ENCODE data around the gene ATP9A.
A peak's percentile ranks its signal among the peaks of the same experiment; 100 is the strongest.
"Not testable (repeated sequence)": the region's sequence is repeated elsewhere in the genome, so short reads cannot be mapped to it uniquely, and the experiment has no call there.

The ATP9A gene

DNA sequence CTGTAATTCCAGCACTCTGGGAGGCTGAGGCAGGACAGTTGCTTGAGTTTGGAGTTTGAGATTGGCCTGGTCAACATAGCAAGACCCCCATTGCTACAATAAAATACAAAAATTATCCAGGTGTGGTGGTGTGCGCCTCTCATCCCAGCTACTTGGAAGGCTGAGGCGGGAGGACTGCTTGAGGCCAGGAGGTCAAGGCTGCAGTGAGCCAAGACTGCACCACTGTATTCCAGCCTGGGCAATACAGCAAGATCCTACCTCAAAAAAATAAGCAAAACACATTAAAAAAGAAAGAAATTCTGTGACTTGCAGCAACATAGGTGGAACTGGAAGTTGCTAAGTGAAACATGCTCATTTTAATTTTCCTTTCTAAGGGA is 119.6 kb downstream of the ATP9A start:
- DNase-seq: no peak

DNA sequence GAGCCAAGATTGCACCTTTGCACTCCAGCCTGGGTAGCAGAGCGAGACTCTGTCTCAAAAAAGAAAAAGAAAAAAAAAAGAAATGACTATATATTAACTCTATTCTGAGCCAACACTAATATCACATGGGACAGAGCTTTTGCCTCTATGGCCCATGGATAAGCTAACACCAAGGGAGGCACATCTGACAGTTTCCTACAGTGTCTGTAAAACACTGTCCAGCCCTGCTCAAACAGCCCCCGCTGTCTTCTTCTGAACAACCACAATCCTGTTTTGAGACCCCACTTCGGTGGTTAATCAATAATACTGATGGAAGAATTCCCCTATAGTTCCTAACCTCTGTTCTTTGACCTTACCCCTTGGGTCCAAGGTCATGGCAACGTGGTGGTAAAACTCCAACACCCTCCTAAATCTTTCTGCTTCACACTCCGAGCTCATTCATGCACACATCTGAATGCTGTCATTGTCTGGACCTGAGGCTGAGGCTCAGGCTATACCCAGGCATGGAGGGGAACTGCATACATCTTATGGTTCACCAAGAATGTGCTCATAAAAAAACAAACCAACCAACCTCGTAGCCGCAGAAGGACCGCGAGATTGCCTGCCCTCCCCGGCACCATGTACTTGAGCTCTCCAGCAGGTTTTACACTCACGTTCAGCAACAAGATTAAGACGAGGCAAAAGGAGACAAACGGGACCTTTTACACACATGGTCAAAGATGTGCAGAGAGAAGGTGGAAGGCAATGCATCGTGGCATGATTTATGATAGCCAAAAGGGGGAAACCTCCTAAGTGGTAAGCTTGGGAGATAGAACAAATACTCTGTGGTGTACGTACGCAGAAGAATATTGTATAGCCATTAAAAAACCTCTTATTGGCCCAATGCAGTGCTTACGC is 120.3 kb downstream of the ATP9A start:
- DNase-seq: no peak

DNA sequence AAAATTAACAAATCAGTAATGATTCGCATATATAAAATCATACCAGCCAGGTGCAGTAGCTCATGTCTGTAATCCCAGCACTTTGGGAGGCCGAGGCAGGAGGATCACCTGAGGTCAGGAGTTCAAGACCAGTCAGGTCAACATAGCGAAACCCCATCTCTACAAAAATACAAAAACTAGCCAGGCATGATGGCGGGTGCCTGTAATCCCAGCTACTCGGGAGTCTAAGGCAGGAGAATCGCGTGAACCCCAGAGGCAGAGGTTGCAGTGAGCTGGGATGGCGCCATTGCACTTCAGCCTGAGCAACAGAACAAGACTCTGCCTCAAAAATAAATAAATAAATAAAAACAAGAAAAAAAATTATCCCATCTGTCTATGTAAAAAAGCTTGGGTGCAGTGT is 124.4 kb downstream of the ATP9A start:
- not testable (repeated sequence) for DNase-seq

DNA sequence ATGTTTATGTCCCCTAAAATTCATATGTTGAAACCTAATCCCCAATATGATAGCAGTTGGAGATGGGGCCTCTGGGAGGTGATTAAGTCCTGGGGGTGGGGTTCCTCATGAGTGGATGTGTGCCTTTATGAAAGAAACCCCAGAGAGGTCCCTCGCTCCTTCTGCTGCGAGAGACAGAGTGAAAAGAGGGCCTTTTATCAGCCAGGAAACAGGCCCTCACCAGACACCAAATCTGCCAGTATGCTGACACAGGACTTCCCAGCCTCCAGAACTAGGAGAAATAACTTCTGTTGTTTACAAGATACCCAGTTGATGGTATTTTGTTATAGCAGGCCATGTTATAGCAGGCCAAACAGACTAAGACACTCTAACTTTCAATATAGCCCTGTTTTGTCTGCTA is 124.8 kb downstream of the ATP9A start:
- DNase-seq: no peak

DNA sequence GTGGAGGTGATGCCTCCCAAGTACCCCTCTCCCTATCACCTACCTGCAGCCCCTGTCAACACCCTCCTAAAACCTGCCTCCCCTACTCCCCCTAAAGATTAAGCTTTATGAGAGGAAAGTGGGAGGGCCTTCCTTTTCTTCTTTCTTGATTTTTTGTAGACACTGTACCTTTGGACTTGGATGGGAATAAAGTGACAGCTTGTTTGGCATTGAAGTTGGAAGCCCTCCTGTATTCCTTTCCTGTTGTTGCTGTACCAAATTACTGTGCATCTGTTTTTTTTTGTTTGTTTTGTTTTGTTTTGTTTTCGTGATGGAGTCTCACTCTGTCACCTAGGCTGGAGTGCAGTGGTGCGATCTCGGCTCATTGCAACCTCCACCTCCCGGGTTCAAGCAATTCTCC is 126.3 kb downstream of the ATP9A start:
- DNase-seq: peak; percentile 9

DNA sequence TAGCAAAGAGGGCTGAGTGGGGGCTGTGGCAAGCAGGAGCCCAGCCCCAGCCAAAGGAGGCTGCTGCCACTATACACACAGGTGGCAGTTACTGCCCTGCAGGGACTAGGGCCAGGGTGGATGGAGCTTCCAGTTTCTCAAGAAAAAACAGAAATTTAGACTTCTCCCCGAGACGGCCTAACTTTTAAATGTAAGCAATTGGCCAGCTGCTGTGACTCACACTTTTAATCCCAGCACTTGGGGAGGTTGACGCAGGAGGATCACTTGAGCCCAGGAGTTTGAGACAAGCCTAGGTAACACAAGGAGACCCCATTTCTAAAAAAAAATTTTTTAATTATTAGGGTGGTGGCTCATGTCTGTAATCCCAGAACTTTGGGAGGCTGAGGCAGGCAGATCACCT is 127.4 kb downstream of the ATP9A start:
- DNase-seq: no peak

DNA sequence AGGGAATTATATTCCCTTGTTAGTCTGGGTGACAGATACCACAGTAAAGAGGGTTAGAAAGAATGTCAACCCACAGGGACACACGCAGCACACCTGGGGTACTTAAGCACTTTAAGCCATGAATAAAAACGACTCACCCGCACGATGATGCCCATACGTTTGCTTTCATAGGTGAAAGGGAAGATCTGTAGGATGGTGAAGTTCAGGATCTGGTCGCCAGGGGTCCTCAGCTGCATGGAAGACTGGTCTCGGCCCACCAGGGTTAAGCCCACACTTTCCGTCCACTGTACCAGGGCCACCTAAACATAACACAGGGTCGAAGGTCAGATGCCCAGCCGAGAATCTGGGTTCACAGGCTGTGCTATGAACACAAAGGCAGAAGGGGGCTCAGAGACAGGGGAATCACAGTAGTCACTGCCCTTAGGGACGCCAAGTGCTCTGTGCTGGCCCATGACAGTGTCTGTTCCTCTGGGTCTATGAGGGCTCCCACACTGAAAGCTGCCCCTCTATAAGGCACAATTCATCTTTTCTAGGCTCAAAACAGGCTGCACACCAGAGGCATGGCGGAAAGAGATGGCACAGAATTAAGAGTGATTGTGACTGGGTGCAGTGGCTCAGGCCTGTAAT is 128.9 kb downstream of the ATP9A start:
- no peak for DNase-seq

DNA sequence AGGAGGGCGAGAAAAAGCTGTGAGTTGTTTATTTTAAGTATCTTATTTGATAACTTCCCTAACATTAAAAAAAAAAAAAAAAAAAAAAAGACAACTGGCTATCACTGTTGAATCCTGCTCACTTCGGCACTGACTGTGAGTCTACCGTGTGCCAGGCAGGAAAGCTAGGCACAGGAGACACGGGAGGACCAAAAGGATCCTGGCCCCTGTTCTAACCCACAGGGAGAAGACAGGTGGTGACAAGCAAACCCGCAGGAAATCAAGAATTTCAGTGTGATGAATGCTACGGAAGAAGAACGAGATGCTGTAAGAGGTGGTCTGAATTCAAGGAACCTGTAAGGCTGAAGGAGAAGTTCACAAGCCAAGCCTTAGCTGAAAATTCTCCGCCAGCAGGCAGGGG is 130.9 kb downstream of the ATP9A start:
- DNase-seq: no peak

DNA sequence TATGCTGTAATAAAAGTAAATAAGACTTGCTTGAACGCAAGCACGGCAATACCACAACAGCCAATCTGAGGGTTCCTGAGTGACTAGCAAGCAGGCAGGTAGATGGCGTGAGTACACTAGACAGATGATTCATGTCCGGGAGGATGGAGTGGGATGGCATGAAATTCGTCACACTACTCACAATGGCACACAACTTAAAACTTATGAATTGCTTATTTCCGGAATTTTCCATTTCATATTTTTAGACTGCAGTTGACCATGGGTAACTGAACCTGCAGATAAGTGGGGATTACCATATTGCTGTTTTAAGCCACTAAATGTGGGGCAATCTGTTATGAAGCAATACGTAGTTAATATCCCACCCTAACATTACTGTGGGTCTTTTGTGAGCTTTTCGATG is 132.1 kb downstream of the ATP9A start:
- no peak for DNase-seq

DNA sequence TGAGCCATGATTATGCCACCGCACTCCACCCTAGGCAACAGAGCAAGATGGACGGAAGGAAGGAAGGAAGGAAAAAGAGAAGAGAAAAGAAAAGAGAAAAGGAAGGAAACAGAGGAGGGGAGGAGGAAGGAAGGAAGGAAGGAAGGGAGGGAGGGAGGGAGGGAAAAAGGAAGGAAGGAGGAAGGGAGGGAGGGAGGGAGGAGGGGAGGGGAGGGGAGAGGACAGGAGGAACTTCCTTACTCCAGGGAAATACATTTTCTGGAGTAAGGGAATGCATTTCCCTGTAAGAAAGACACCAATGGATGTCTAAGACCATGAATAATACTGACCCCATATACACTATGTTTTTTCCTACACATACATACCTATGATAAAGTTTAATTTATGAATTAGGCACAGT is 132.5 kb downstream of the ATP9A start:
- DNase-seq: no peak

DNA sequence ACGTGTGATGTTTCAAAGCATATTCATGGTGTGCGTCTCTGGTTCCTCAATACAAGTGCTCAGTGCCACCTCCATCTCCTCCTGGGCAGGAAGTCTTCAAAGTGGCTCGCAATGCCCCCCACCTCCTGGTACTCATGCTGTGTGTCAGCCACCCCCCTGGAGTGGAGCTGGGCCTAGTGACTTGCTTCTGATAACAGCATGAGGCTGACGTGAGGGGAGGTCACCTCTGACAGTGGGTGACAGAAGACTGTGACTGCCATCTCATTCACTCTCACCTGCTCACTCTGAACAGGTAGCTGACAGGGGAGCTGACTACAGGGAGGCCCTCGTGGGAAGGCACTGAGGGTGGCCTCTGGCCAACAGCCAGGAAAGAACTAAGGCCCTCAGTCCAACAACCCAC is 133.3 kb downstream of the ATP9A start:
- no peak for DNase-seq

DNA sequence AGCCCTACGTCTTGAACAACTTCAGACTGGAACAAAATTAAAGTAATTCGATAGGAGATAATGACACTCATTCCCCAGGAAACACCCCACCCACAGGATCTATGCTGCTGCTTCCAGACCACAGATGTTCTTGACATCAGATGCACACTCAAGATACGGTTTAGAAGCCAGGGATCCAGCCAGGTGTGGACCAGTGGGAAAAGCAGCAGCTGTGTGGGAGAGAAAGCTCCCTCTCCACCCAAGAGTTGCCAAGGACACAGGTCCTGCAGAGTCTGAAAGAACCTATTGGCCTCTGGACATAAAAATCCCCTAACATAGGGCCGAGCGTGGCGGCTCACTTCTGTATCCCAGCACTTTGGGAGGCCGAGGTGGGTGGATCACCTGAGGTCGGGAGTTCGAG is 133.9 kb downstream of the ATP9A start:
- no peak for DNase-seq

DNA sequence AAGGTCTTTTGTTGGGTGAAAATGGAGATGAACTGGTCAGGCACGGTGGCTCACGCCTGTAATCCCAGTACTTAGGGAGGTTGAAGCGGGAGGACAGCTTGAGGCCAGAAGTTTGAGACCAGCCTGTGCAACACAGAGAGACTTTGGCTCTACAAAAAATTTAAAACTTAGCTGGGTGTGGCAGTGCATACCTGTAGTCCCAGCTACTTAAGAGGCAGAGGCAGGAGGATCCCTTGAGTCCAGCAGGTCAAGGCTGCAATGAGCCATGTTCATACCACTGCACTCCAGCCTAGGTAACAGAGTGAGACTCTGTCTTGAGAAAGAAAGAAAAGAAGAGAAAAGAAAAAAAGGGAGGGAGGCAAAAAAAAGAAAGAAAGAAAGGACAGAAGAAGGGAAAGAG is 134.8 kb downstream of the ATP9A start:
- no peak for DNase-seq

DNA sequence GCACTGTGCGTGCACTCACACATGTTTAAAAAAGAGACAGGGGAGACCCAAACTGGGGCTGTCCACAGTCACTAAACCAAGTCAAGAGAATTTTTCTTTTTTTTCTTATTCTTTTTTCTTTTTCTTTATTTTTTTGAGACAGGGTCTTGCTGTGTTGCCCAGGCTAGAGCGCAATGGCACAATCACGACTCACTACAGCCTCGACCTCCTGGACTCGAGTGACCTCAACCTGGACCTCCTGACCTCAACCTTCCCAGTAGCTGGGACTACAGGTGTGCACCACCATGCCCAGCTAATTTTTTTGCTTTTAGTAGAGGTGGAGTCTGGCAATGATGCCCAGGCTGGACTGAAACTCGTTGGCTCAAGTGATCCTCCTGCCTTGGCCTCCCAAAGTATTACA is 136.2 kb downstream of the ATP9A start:
- DNase-seq: no peak

DNA sequence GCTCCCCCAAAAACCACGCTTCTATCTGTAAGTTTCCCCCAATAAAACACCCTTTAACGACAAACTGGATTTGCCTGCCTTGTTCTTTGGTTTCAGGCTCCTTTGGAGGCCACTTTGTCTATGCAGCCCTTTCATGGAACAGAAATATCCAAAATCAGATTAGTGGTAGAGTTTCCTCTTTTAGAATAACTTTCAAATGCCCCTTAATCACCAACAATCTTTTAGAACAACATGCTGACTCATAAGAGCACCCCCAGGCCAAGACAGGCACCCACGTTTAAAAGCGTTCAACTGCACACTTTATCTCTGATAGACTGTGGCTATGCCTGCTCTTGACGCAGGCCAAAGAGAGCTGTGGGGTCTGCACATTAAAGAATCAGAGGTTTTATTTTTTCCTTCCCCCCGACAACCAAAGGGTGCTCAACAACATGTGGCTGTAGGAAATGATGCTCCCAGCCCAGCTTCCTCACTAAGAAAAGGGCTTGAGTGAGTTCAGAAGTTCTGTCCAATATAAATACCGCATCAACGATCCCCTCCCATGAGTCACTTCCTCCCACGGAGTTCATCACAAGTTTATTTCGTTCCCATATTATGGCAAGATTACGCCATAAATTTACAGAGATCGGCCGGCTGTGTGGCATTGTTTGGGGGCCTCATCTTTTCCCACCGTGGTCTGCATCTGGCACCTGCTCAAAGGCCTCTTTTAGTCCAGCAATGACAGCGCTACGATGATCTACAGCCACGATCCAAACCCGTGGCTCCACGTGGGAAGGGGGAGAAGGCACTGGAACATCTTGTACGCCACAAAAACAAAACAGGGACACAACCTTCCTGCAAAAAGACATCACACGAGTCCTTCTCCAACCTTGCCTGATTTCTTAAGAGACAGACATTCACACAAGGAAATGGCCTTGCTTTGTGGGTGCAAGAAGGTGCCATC is 136.9 kb downstream of the ATP9A start:
- DNase-seq: no peak

DNA sequence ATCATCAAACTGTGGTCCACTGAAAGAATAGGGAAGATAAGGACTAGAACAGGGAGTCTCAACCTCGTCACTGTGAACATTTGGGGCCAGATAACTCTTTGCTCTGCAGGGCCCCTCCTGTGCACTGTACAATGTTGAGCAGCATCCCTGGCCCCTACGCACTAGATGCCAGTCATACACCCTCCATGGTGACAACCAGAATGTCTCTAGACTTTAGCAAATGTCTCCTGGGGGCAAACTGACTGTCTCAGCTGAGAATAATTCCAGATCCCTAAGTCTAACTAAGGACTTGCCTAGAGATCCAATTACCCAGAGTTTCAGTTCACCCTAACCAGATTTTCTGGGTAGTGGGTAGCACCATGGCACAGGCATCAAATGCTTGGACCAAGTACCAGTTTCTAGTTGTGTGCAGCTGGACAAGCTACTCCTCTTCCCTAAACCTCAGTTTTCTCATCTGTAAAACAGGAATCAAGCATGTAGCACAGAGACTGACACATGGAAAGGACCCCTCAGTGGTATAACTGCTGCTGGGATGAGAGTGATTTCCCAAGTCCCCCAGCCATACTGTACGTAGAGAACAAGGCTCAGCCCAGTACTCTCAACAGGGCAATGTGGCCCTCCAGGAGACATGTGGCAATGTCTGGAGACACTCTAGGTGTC is 138.7 kb downstream of the ATP9A start:
- no peak for DNase-seq

DNA sequence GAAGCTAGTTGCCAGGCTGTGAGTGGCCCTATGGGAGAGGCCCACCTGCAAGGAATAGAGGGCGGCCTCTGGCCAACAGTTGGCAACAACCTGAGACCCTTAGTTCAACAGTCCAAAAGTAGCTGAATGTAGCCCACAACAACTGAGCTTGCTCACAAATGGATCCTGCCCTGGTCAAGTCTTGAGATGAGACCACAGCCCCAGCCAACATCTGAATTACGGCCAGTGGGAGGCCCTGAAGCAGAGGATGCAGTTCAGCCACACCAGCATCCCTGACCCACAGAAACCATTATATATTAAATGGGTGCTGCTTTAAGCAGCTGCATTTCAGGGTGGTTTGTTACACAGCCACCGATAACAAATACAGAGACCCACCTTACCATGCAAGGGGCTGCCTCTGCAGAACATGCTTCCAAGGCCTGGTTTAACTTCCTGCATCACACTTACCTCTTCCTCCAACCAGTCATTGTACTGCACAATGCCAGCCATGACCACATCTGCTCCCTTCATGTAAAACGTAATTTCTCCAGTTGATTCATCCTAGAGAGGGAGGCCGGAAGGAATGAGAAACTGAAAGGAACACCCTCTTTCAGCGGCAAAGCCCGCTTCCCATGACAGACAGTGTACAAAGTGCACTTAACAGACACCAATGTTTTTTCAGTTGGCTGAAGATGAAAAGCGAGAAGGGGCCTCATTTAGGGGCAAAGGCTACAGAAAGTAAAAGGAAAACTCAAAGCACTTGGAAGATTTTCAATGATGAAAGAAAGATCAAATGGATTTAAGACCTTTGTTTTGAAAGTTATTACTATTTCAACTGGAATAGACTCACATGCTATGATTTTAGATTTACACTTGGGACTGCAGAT is 139.4 kb downstream of the ATP9A start:
- DNase-seq: no peak

DNA sequence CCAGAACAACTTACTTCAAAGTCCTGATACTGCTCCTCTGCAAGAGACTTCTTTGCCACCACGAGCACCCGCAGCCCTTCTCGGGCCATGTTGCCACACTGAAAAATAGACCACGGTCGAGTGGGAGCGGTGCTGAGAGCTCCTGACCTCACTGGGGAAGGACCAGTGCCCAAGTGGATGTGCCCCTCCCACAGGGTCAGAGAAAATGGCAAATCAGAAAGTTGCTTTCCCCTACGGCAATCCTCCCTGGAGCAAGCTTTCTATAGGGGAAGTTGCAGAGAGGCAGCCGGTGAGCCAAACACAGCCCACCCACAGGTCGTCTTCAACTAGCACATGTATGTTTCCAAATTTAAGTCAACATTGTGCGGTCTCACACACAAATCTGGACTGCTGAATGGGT is 140.6 kb downstream of the ATP9A start:
- DNase-seq: no peak

DNA sequence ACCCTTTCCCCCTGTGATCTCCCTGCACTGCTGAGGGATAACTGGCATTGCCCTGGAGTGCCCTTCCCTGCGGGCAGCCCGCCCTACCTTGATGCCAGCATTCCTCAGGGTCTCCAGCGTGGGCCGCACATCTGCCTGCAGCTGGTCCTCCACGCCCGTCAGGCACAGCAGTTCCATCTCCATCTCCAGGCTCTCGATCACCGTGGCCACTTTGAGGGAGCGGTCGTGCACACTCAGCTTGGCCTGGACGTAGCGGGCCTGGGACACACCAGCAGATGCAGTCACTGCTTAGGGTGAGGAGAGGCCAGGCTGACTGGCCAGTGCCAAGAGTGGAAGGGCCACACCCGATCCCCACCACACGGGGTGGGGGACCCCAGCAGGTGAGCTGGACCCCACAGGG is 143.1 kb downstream of the ATP9A start:
- DNase-seq: no peak

DNA sequence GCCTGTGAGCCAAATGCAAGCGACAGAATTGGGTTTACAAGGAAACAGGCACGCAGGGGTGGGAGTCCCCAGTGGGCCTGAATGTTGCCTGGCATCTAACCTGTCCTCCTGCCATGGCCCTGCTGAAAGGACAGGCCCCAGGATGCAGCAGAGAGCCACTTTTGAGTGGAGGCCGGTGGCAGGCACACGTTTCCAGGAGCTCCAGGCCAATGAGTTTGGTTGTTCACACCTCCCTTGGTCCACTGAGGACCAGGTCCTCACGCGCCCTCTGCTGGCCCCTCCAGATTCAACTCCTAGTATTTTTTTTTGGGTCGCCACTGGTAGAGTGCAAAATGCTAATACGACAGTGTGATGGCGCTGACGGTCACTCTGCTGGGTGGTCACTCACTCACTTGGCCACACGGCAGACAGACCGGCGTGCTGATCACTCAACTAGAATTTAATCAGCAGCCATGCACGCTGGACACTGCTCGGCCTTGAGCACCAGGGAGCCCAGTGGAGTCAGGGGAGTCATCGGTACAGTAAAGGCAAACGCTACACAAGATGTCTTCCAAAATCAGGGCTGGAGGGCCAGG is 143.9 kb downstream of the ATP9A start:
- peak; percentile 28 for DNase-seq

DNA sequence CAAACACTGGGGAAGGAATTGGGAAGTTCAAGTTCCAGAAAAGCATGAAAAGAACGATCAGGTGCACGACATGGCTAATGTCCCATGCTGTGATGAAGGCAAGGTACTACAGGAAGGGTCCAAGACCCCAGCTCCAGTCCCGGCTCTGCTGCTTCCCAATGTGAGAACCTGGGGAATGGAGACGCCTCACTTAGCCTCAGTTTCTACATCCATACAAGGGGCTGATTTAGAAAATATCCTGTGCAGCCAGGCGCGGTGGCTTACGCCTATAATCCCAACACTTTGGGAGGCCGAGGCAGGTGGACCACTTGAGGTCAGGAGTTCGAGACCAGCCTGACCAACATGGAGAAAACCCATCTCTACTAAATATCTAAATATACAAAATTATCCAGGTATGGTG is 144.9 kb downstream of the ATP9A start:
- DNase-seq: no peak
